H9 (cell line): Measurements from ENCODE around the gene ZHX3. TPM values are rescaled to one million over a fixed set of nuclear protein-coding genes. Genes with fewer than 3 reads are reported as not detected.

Experiments used
- DNase-seq: peaks from one replicate; pipeline ENCODE4 v3.0.0-alpha.2; 2017
- H2AFZ ChIP-seq: one replicate; pipeline ENCODE4 v1.6.1; 2013; ENCODE audit warnings: mild to moderate bottlenecking, low read length, control low read depth, moderate library complexity
- H2AK5ac ChIP-seq: 2 replicates; pipeline ENCODE4 v1.6.1; 2013; ENCODE audit warnings: low read length, control low read depth, mixed read lengths; ENCODE audit not compliant: insufficient read length
- H2BK120ac ChIP-seq: one replicate; pipeline ENCODE4 v1.6.1; 2013; ENCODE audit warnings: low read depth, mild to moderate bottlenecking, low read length, control low read depth, inconsistent platforms; ENCODE audit not compliant: poor library complexity, severe bottlenecking
- H2BK12ac ChIP-seq: 2 replicates; pipeline ENCODE4 v1.6.1; 2013; ENCODE audit warnings: low read length, control low read depth, mixed read lengths, low read depth; ENCODE audit not compliant: insufficient read length
- H2BK15ac ChIP-seq: 2 replicates; pipeline ENCODE4 v1.6.1; 2013; ENCODE audit warnings: low read depth, low read length, control low read depth
- H2BK20ac ChIP-seq: one replicate; pipeline ENCODE4 v1.6.1; 2013; ENCODE audit warnings: low read depth, mild to moderate bottlenecking, low read length, control low read depth, inconsistent platforms; ENCODE audit not compliant: poor library complexity, severe bottlenecking
- H2BK5ac ChIP-seq: 2 replicates; pipeline ENCODE4 v1.6.1; 2013; ENCODE audit warnings: low read length, control low read depth, mixed read lengths; ENCODE audit not compliant: insufficient read length
- H3K14ac ChIP-seq: 2 replicates; pipeline ENCODE4 v1.6.1; 2013; ENCODE audit warnings: low read length, control low read depth; ENCODE audit not compliant: insufficient read depth
- H3K18ac ChIP-seq: 2 replicates; pipeline ENCODE4 v1.6.1; 2013; ENCODE audit warnings: low read depth, mild to moderate bottlenecking, mixed read lengths, low read length, control low read depth; ENCODE audit not compliant: insufficient read length
- H3K23ac ChIP-seq: 2 replicates; pipeline ENCODE4 v1.6.1; 2013; ENCODE audit warnings: low read length, control low read depth, mixed read lengths, low read depth; ENCODE audit not compliant: insufficient read length
- H3K23me2 ChIP-seq: 2 replicates; pipeline ENCODE4 v1.6.1; 2013; ENCODE audit warnings: low read depth, mild to moderate bottlenecking, mixed read lengths, low read length, control low read depth; ENCODE audit not compliant: insufficient read length, poor library complexity, severe bottlenecking
- H3K27ac ChIP-seq: 2 replicates; pipeline ENCODE4 v1.5.1; 2013; ENCODE audit warnings: low read length, control low read depth, mixed read lengths, low read depth; ENCODE audit not compliant: insufficient read length
- H3K27me3 ChIP-seq: 2 replicates; pipeline ENCODE4 v1.6.1; 2013; ENCODE audit warnings: low read length, control low read depth, inconsistent platforms; ENCODE audit not compliant: insufficient read depth
- H3K4ac ChIP-seq: 2 replicates; pipeline ENCODE4 v1.6.1; 2013; ENCODE audit warnings: low read depth, mild to moderate bottlenecking, control low read depth, inconsistent platforms, low read length, moderate library complexity
- H3K4me1 ChIP-seq: 2 replicates; pipeline ENCODE4 v1.6.1; 2013; ENCODE audit warnings: low read length, control low read depth, inconsistent platforms; ENCODE audit not compliant: insufficient read depth
- H3K4me2 ChIP-seq: 2 replicates; pipeline ENCODE4 v1.6.1; 2013; ENCODE audit warnings: low read length, control low read depth, mixed read lengths; ENCODE audit not compliant: insufficient read length, insufficient read depth
- H3K56ac ChIP-seq: 2 replicates; pipeline ENCODE4 v1.6.1; 2013; ENCODE audit warnings: low read depth, mild to moderate bottlenecking, mixed read lengths, low read length, control low read depth; ENCODE audit not compliant: insufficient read length
- H3K79me1 ChIP-seq: 2 replicates; pipeline ENCODE4 v1.6.1; 2013; ENCODE audit warnings: low read depth, mild to moderate bottlenecking, moderate library complexity, low read length, control low read depth, inconsistent platforms; ENCODE audit not compliant: insufficient read depth, poor library complexity, severe bottlenecking
- H3K79me2 ChIP-seq: 2 replicates; pipeline ENCODE4 v1.6.1; 2013; ENCODE audit warnings: low read length, control low read depth, inconsistent platforms; ENCODE audit not compliant: insufficient read depth
- H3K9ac ChIP-seq: 2 replicates; pipeline ENCODE4 v1.6.1; 2013; ENCODE audit warnings: low read length, control low read depth, mixed read lengths; ENCODE audit not compliant: insufficient read length; ENCODE audit errors: extremely low read depth
- H3K9me3 ChIP-seq: one replicate; pipeline ENCODE4 v1.6.1; 2013; ENCODE audit warnings: low read depth, low read length, inconsistent platforms; ENCODE audit not compliant: control insufficient read depth
- H3T11ph ChIP-seq: one replicate; pipeline ENCODE4 v1.6.1; 2013; ENCODE audit warnings: mild to moderate bottlenecking, low read length, control low read depth, inconsistent platforms
- H4K20me1 ChIP-seq: one replicate; pipeline ENCODE4 v1.6.1; 2013; ENCODE audit not compliant: control insufficient read depth, insufficient read length, insufficient read depth
- H4K5ac ChIP-seq: 2 replicates; pipeline ENCODE4 v1.6.1; 2013; ENCODE audit warnings: low read depth, mild to moderate bottlenecking, mixed read lengths, low read length, control low read depth; ENCODE audit not compliant: insufficient read length
- H4K8ac ChIP-seq: replicated peaks from 2 replicates; pipeline ENCODE4 v1.6.1; 2013; ENCODE audit warnings: low read length, control low read depth, mixed read lengths, low read depth; ENCODE audit not compliant: insufficient read length
- H4K91ac ChIP-seq: 2 replicates; pipeline ENCODE4 v1.6.1; 2013; ENCODE audit warnings: low read depth, mild to moderate bottlenecking, moderate library complexity, mixed read lengths, low read length, control low read depth; ENCODE audit not compliant: insufficient read length
- H3K27ac Mint-ChIP-seq, 3 experiments: 2 replicates in 2 of 3; 3 replicates in 1 of 3; pipeline ENCODE4 v1.8.0; 2020 to 2021; ENCODE audit warnings: mixed read lengths in 3 of 3, mild to moderate bottlenecking in 1 of 3, moderate library complexity in 1 of 3
- H3K27me3 Mint-ChIP-seq: 2 replicates; pipeline ENCODE4 v1.8.0; 2021; ENCODE audit warnings: low read depth, mild to moderate bottlenecking, moderate library complexity, mixed read lengths
- H3K36me3 Mint-ChIP-seq, 3 experiments: 2 replicates in 2 of 3; 3 replicates in 1 of 3; pipeline ENCODE4 v1.8.0; 2020 to 2021; ENCODE audit warnings: low read depth in 3 of 3, mixed read lengths in 3 of 3; ENCODE audit not compliant: insufficient read depth in 1 of 3
- H3K4me1 Mint-ChIP-seq, 2 experiments: 2 replicates each; pipeline ENCODE4 v1.8.0; 2020; ENCODE audit warnings: mixed read lengths in 2 of 2
- H3K4me3 Mint-ChIP-seq, 2 experiments: 2 replicates in 1 of 2; 3 replicates in 1 of 2; pipeline ENCODE4 v1.8.0; 2020 to 2021; ENCODE audit warnings: mild to moderate bottlenecking in 2 of 2, mixed read lengths in 2 of 2, moderate library complexity in 1 of 2
- H3K9me3 Mint-ChIP-seq, 2 experiments: 2 replicates in 1 of 2; 3 replicates in 1 of 2; pipeline ENCODE4 v1.8.0; 2020; ENCODE audit warnings: mild to moderate bottlenecking in 2 of 2, mixed read lengths in 2 of 2, moderate library complexity in 1 of 2
- CTCF ChIP-seq: fragments of 200-600 bp; sonication (generic); conservative IDR thresholded peaks from 3 replicates; pipeline ENCODE4 v1.8.0; 2021; ENCODE audit warnings: antibody characterized with exemption, mild to moderate bottlenecking
- WGBS: extraction: QIAGEN DNeasy Blood & Tissue Kit; methylation state at CpG from one replicate; pipeline ENCODE4 v1.1.7; 2013; ENCODE audit warnings: missing lambda C conversion rate, low lambda C conversion rate, mixed read lengths; ENCODE audit not compliant: insufficient read length; ENCODE audit errors: extremely low coverage; 5-methylcytosine and 5-hydroxymethylcytosine counted together
- total RNA-seq: library from RNA; stranded (reverse); gene quantifications from 2 replicates; pipeline ENCODE4 v1.2.1, GENCODE V29; 2021

Gene ZHX3
- total RNA-seq, 1 experiment from 2014 or later = 4.4 TPM

- no CpG with 5 or more reads among the region's 3 CpGs for WGBS
- no peak overlapping the region for H2AFZ ChIP-seq
- no peak overlapping the region for H3K27ac ChIP-seq
- H3K9me3 Mint-ChIP-seq = no peaks in the 10 kb centered on the region
- H4K5ac ChIP-seq = no peak overlapping the region
- no peak overlapping the region for H3K4me3 Mint-ChIP-seq
- no peak overlapping the region for H2BK20ac ChIP-seq
- no peaks in the 10 kb centered on the region for H3K27me3 Mint-ChIP-seq
- no peak overlapping the region for H3T11ph ChIP-seq
- peak overlapping the region; percentile 4 to 37 (median 14); a peak in 4 of 7 replicates for H3K27ac Mint-ChIP-seq
- H2BK120ac ChIP-seq = no peak overlapping the region
- no peaks in the 10 kb centered on the region for H3K9me3 ChIP-seq
- H3K4me1 ChIP-seq = no peaks in the 10 kb centered on the region
- H3K14ac ChIP-seq = no peak overlapping the region
- no peak overlapping the region for H3K9ac ChIP-seq
- H4K20me1 ChIP-seq = no peaks in the 10 kb centered on the region
- no peak overlapping the region for H3K18ac ChIP-seq
- no peak for DNase-seq
- H3K23ac ChIP-seq = no peak overlapping the region
- H3K79me2 ChIP-seq = no peaks in the 10 kb centered on the region
- H2BK5ac ChIP-seq = no peak overlapping the region
- TF ChIP-seq CTCF = no peak
- H2BK12ac ChIP-seq = no peak overlapping the region
- H3K4me1 Mint-ChIP-seq = no peaks in the 10 kb centered on the region
- H3K36me3 Mint-ChIP-seq = peaks cover 69 to 97% (median 97%) of the 10 kb centered on the region in 3 experiments
- no peaks in the 10 kb centered on the region for H3K23me2 ChIP-seq
- H3K27me3 ChIP-seq = no peaks in the 10 kb centered on the region
- H3K56ac ChIP-seq = no peak overlapping the region
- H3K4me2 ChIP-seq = no peak overlapping the region
- H2BK15ac ChIP-seq = no peak overlapping the region
- no peak overlapping the region for H3K4ac ChIP-seq
- no peak overlapping the region for H4K8ac ChIP-seq
- no peak overlapping the region for H4K91ac ChIP-seq
- H2AK5ac ChIP-seq = no peak overlapping the region
- no peaks in the 10 kb centered on the region for H3K79me1 ChIP-seq
These were observed 150.4 kb downstream of the ZHX3 start for GRCh38 chr20:41167118-41167470.
